GM10248 (cell line): Measurements from ENCODE around the gene PLA2G4E.

ENCODE experiments used
- CTCF ChIA-PET: fragments of 300-600 bp; sonication (Branson Sonifier 250); formaldehyde crosslinking; extraction: SDS; loops from one replicate; lab custom pipeline; 2021; ENCODE audit warnings: antibody characterized with exemption; lab: Yijun Ruan, JAX
- POLR2A ChIA-PET: fragments of 350-650 bp; sonication (Branson Sonifier 250); formaldehyde crosslinking; extraction: SDS; loops from one replicate; lab custom pipeline; 2020; ENCODE audit warnings: antibody characterized with exemption; lab: Yijun Ruan, JAX
- DNase-seq: peaks from one replicate; pipeline ENCODE4 v3.0.0; 2012; ENCODE audit errors: extremely low spot score
- TF ChIP-seq, protein P1 (sequence below): IDR thresholded peaks from 2 replicates; pipeline ENCODE4 v1.5.1; 2012; ENCODE audit warnings: mild to moderate bottlenecking, low read depth; ENCODE audit errors: extremely low read depth, missing control alignments, control extremely low read depth

PLA2G4E gene

DNA sequence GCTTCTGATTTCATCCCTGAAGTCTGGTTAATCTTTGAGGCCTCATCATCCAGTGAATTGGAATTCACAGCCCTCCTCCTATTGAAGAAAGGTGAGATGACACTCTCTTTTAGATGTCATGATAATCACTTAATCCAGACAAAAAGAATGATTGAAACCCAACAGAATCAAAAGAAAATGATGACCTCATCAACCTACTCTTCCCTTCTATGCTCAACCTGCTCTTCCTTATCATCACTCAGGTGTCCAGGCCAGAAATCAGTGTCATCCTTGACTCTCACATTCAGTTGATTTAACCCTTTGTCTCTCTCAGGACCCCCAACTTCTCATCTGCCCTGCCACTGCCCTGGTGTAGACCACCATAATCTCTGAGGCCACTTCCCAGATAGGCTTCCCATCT lies 11.8 kb downstream of the PLA2G4E start:
- no peak for DNase-seq
- ChIA-PET POLR2A (no interaction called here), CTCF (interaction anchor here (0.9 to 4.7 kb wide), 3 partner anchors 10 to 75 kb away, joined by 3 to 33 read pairs (median 3); no protein-coding TSS in a partner anchor)

DNA sequence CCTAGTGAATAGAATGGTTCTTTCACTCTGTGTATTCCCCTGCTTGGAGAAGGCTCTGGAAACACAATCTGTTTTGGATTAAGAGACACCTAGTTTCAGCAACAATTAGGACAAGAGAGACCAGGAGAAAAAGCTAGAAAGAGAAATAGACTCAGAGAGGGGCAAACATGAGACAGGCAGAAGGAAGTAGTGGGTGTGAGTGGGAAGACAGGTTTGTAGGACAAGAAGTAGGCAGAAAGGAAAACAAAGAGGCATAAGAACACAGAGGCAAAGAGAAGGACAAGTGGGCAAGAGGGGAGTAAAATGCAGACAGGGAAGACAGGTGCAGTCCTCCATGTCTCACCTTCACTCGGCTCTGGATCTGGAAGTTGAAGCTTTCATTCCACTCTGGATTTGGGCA lies 13.5 kb downstream of the PLA2G4E start:
- DNase-seq: no peak
- ChIA-PET CTCF (interaction anchor here (1.2 to 4.7 kb wide), 3 partner anchors 18 to 76 kb away, joined by 3 to 33 read pairs (median 3); no protein-coding TSS in a partner anchor), POLR2A (interaction anchor here (0.5 kb wide), 1 partner anchor 68 kb away, joined by 4 read pairs; no protein-coding TSS in a partner anchor)
- TF ChIP-seq, protein P1, sequence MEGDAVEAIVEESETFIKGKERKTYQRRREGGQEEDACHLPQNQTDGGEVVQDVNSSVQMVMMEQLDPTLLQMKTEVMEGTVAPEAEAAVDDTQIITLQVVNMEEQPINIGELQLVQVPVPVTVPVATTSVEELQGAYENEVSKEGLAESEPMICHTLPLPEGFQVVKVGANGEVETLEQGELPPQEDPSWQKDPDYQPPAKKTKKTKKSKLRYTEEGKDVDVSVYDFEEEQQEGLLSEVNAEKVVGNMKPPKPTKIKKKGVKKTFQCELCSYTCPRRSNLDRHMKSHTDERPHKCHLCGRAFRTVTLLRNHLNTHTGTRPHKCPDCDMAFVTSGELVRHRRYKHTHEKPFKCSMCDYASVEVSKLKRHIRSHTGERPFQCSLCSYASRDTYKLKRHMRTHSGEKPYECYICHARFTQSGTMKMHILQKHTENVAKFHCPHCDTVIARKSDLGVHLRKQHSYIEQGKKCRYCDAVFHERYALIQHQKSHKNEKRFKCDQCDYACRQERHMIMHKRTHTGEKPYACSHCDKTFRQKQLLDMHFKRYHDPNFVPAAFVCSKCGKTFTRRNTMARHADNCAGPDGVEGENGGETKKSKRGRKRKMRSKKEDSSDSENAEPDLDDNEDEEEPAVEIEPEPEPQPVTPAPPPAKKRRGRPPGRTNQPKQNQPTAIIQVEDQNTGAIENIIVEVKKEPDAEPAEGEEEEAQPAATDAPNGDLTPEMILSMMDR: no peak

More for the DNA sequence above, 11.8 kb downstream of the PLA2G4E start:
- TF ChIP-seq, protein P1: no peak

DNA sequence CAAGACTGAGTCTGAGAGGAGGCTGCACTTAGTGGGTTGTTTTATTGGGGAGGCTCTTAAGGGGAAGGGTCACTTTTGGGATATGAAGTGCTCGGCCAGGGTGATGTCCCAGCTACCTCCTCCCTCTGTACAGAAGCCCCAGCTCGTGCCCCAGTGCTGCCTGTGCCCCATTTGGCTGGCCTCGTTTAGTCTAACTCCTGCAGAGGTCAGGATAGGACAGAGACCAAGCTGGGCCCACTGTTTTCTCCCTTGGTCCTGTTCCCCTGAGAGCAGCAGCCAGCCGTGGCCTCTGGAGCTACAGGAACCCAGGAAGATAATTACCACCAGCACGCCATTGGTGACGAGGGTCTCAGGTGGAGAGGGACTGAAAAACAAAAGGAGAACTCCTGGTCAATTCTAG lies 18.5 kb downstream of the PLA2G4E start:
- TF ChIP-seq, protein P1: no peak
- DNase-seq: no peak
- ChIA-PET POLR2A (interaction anchor here (0.8 kb wide), 1 partner anchor 13 kb away, joined by 9 read pairs; no protein-coding TSS in a partner anchor), CTCF (interaction anchor here (0.8 to 6.6 kb wide), 4 partner anchors 10 to 76 kb away, joined by 3 to 46 read pairs (median 3); no protein-coding TSS in a partner anchor)

DNA sequence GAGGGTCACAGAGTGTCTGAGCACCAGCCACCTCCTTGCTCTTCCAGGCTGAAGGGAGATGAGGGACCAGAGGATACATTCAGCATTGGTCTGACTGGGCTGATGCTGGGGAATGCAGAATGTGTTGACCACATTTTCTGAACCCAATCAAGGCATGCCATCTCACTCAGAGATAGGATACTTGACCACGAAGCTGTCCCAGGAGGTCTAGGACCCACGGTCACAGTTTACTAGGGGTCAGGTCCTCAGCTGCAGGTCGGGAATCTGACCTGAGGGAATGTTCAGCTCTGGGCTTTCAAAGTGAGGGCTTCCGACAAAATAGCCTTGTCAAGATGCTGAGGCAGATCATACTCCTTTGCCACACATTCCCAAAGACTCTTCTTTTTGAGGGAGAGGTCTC lies 19.6 kb downstream of the PLA2G4E start:
- CTCF ChIA-PET: interaction anchor here (3.1 to 6.6 kb wide), 2 partner anchors 11 to 55 kb away, joined by 10 to 46 read pairs; no protein-coding TSS in a partner anchor
- DNase-seq: no peak
- TF ChIP-seq, protein P1: no peak
- POLR2A ChIA-PET: interaction anchor here (0.8 kb wide), 1 partner anchor 14 kb away, joined by 9 read pairs; no protein-coding TSS in a partner anchor

DNA sequence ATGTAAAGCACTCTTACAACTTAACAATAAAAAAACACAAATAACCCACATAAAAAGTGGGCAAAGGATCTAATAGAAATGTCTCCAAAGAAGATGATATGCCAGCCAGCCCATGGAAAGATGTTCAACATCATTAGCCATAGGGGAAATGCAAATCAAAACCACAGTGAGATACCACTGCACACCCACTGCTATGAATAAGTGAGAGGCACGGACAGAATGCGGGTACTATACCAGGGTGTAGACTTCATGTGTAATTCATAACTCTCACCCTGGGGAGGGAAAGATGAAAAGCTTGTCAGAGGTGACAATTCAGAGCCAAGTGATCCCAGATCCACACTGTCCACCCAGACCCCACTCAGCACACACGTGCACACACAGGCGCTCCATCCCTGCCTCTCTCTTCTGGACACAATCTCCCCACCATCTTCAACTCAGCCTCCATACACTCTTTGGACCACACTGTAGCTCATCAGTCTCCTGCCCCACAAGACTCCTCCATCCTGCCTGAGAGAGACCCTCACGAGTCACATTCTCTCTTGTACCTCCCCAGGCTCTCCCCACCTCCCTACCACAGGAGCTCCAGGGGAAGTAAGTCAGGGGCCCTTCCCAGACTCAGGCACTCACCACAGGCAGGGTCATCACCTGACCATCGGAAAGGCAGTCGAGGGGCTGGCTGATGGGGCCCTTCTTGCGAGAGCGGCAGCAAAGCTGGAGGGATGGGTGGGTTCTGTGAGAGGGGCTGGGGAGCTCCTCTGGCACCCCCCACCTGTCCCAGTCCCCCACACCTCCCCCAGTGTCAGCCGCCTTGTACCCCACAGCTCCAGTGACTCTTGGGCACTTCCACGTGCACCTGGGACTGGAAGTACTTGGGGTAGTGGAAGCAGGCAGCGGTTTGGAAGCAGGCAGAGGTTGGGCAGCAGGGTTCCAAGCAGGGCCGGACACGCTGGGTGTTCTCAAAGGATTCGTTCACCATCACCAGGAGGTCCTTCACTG lies 21.3 kb downstream of the PLA2G4E start:
- CTCF ChIA-PET: interaction anchor here (3.1 to 6.6 kb wide), 2 partner anchors 9 to 57 kb away, joined by 10 to 46 read pairs; no protein-coding TSS in a partner anchor
- TF ChIP-seq, protein P1: no peak
- no peak for DNase-seq
- POLR2A ChIA-PET: no interaction called here

DNA sequence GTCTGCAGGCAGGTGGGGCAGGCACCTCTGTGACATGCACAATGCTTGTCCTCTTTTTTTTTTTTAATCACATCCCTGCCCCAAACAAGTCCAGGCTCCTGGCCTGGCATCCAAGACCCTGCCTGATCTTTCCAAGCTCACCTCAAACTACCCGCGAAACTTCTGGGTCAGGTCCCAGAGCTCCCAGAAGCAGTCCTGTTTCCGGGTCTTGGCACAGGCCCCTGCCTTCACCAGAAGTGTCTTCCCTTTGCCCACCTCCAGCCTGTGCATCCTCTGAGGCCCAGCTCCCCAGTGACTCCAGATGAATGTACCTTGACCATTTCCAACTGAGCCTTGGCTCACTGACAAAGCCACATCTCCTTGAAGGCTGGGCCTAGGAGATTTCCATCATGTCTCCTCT lies 23.0 kb downstream of the PLA2G4E start:
- POLR2A ChIA-PET: no interaction called here
- CTCF ChIA-PET: interaction anchor here (0.9 to 6.9 kb wide), 8 partner anchors 8 to 140 kb away, joined by 3 to 45 read pairs (median 4); no protein-coding TSS in a partner anchor
- TF ChIP-seq, protein P1: no peak
- no peak for DNase-seq
